Stimulated activated CD8-positive, alpha-beta memory T cell treated with anti-CD3 and anti-CD28 coated beads, Interleukin-15, amount 100 ng/mL, for 4 hours (primary cell): ENCODE data around the gene CDS2.

Experiments used
- DNase-seq, 2 donors: peaks; one replicate each; pipeline ENCODE4 v3.0.0-alpha.2; 2020; ENCODE audit warnings: low read depth in 2 of 2

The CDS2 gene

GRCh38 chr20:5181492-5181891 lies 54.7 kb downstream of the CDS2 start:
- DNase-seq: no peak

GRCh38 chr20:5181958-5182357 lies 55.1 kb downstream of the CDS2 start:
- DNase-seq: no peak

- DNase-seq: no peak
Observed at GRCh38 chr20:5182615-5183254, 55.9 kb downstream of the CDS2 start.

- DNase-seq: no peak
Observed at GRCh38 chr20:5183731-5184474, 57.1 kb downstream of the CDS2 start.

- no peak for DNase-seq
Observed at GRCh38 chr20:5184684-5185083, 57.9 kb downstream of the CDS2 start.

DNA sequence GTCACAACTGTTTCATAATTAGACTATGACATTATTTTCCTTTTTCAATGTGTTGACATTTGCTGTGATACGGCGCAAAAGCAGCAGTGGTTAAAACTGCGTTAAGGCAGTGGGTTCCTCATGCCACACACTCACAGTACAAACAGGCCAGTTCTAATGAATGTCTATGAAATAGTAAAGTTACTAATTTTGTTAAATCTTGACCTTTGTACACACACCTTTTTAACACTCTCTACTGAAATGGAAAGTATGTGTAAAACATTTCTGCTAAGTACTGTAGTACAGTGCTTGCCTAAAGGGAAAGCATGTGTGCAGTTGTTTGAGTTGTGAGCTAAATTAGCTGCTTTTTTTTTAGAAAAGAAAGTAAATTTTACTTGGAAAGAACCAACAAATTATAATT lies 60.3 kb downstream of the CDS2 start:
- no peak for DNase-seq

DNA sequence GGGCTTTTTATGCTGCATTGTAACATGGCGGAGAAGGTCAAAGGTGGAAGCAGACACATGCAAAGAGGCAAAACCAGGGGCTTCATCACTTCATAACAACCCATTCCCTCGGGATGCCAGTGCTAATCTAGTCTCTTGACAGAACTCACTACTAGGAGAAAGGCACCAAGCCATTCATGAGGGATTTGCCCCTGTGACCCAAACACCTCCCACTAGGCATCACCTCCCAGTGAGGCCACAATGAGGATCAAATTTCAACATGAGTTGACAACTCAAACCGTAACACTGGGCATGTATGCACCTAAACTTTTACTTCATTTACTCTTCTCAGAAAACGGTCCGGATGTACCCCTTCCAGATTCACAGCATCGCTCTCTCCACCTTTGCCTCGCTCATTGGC lies 61.9 kb downstream of the CDS2 start:
- DNase-seq: no peak

DNA sequence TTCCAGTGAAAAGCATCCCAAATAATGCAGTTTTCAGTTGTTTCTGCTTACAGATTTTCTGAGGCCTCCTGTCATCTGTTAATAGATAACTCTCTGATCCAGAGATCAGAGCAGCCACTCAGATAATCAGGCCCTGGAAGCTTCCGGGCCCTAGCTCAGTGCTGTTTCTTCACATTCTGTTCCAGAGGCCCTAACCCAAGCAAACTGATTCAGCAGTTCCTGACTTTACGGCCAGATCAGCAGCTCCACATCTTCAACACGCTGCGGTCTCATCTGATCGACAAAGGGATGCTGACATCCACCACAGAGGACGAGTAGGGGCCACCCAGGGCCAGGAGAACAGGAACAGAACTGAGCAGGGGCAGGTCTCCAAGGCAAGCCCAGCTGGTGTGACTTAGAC lies 63.1 kb downstream of the CDS2 start:
- DNase-seq: no peak

DNA sequence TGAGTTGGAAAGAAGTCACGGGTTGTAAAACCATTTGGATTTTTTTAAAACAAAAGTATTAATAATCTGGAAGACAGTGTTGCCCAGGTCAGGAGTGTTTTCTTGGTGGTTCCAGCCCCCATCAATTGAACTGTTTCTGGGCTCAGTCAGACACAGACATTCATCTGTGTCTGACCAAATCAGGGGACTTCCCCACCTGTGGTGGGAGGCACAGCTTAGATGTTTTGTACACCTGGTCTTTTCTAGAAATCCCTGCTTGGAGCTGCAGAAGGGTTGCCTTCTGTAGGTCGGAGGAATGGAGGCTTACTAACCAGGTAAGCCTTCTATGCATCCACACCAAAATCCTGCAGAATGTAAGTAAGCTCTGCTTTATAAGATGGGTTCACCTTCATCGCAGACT lies 63.6 kb downstream of the CDS2 start:
- DNase-seq: no peak

GRCh38 chr20:5191829-5192569 lies 65.2 kb downstream of the CDS2 start:
- no peak for DNase-seq

DNA sequence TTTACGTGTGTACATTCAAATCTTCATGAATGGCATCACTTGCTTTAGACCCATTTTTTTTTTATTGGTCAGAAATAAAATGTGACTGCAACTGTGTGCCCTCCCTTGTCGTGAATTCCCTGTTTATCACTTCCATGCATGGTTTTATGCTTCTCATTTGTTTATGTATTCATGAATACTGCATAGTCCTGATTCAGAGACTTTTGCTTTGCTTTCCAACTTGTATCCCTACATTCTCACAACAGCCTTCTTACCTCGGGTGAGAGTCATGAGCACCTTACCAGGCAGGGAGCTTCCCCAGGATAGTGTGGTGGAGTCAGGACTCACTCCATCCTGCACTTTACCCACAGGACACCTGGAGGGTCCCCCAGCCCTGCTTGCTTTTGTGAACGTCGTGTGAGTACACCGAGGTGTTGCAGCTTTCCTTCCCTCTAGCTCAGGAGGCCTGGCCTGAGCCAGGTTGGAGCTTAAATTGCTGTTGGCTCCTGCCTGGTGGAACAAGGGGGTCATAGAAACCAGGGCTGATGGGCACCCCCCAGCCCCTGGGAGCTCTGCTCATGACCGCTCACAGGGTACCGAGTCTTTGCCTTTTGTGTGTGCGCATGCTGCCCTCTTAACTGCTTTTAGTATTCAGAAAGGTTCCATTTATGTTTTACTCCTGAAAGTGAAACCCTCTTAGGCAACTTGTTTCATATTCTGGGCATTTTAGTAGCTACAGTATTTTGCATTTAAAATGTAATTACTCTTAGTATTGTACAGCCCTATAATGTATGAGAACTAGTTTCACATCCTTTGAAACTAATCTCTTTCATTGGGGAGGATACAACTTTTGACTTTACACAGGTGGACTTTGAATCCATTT lies 66.0 kb downstream of the CDS2 start:
- no peak for DNase-seq

DNA sequence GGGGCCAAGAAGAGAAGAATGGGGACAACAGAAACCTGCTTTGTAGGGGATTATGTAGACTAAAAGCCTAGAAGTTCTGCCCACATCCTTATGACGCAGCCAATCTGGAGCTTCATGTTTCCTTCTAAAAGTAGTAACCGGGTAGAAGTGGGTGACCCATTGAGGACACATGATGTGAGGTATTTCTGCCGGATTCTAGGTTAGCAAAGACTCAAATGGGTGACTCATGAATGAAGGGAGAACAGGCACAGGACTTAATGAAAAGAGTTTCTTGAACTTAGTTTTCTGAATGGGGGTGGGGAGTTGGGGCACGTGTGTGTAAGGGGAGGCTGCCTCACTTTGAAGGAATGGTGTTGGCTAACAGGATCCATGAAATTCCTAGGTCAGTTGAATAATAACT lies 68.8 kb downstream of the CDS2 start:
- no peak for DNase-seq

DNA sequence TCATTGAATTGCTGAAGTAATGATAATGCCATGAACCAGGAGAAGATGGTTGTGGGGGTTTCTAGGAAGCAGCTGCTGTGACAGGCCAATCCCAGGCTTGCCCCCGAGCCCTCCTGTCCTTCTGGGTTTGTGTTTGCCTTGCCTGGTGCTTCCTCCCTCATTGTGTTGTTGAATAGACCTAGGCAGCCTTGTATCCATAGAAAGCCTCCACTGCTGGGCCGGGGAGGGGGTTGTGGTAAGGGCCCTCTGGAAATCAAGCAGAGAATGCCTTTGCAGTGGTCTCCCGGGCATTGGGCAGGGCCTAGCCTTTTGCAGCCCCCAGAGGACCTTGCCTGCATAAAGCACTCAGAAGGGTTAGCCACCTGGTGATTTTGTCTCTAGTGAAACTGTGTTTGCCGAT lies 69.3 kb downstream of the CDS2 start:
- no peak for DNase-seq

GRCh38 chr20:5197270-5197827 lies 70.5 kb downstream of the CDS2 start:
- no peak for DNase-seq

DNA sequence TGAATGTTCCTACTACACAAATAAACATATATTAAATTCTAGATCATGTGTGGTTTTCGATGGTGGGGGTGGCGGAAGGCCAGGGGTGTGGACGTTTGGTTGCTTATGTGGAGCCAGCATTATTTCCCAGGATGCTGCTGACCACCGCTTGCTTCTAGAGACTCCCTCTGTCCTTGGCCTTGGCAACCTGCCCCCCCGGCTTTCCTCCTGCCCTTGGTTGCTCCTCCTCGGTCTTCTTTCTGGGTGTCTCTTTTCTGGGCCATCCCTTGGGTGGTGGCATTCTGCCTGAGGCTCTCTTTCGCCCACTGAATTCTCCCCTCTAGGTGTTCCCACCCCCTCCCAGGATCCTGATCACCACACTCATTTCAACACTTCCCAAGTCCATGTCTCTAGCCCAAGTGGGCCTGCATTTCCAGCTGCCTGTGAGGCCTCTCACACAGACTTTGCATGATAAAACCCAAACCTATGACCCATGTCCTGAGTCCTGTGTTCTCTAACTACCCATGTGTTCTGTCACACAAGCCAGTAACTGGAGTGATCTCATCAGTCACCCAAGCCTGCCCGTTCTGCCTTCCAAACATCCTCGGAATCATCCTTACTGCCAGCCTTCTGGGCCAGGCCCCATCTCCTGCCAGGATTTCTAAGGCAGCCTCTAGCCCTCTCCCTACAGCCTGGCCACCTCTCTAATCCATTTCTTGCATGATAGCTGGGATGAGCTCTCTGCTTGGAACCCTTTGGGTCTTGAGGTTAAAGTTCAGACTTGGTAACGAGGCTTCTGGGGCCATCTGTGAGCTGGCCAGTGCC lies 71.2 kb downstream of the CDS2 start:
- DNase-seq: no peak

GRCh38 chr20:5198651-5198924 lies 71.8 kb downstream of the CDS2 start:
- DNase-seq: no peak

GRCh38 chr20:5203380-5203779 lies 76.6 kb downstream of the CDS2 start:
- no peak for DNase-seq

DNA sequence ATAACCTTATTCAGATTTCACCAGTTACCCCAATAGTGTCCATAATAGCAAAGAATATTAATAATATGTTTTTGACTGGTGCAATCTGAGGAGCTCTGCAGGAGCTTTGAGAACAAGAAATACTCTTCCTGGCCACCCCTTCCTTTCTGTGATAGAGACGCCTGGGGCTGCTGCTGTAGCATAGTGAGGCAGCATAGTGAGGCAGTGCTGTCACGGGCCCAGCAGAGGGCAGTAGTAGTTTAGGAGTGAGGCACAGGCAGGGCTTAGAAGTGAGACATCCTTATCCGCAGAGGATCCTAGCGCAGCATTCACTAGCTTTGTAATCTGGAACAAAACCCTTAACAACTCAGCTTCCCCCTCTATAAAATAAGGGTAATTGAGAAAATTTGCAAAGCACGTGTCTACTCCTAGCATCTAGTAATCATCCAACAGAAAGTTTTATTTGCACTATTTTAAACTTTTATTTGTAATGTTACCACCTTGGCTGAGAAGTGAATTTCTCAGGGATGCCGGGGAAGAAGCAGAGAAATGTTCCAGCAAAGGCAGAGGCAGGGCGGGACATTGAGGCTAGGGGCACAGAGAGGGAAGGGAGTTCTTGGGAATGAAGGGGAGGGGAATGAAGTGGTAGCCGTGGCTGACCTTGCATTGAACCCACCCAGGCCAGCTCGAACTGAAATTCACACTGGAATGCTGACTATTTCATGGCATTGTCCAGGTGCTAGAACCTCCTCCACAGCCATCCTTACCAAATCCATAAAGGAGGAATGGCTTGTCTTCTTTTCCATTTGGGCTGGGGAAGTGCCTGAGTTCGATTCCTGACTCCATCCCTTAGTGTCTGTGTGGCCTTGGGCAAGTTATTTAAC lies 78.8 kb downstream of the CDS2 start:
- peak; percentile 18 to 42 for DNase-seq

GRCh38 chr20:5207138-5207537 lies 80.3 kb downstream of the CDS2 start:
- DNase-seq: no peak
